Measurements from ENCODE around the gene STPG1.

The STPG1 gene

GRCh38 chr1:24315391-24315790 is 98.2 kb downstream of the STPG1 start:
- no peak for DNase-seq

GRCh38 chr1:24311741-24312140 is 101.8 kb downstream of the STPG1 start:
- no peak for DNase-seq

GRCh38 chr1:24311234-24311633 is 102.3 kb downstream of the STPG1 start:
- no peak for DNase-seq

GRCh38 chr1:24309762-24310485 is 103.7 kb downstream of the STPG1 start:
- peak; percentile 33 for DNase-seq

GRCh38 chr1:24308365-24309015 is 105.1 kb downstream of the STPG1 start:
- no peak for DNase-seq

All from activated CD4-positive, alpha-beta T cell treated with anti-CD3 and anti-CD28 coated beads, Interleukin-2, Interleukin-6, amounts not matched to agents 100 ng/mL and 50 ng/mL, durations not matched to agents 16 hours and 8 hours (primary cell).